Measurements from ENCODE around the gene NR5A2.
"Not testable (repeated sequence)": the region's sequence is repeated elsewhere in the genome, so short reads cannot be mapped to it uniquely, and the experiment has no call there.

NR5A2 gene

DNA sequence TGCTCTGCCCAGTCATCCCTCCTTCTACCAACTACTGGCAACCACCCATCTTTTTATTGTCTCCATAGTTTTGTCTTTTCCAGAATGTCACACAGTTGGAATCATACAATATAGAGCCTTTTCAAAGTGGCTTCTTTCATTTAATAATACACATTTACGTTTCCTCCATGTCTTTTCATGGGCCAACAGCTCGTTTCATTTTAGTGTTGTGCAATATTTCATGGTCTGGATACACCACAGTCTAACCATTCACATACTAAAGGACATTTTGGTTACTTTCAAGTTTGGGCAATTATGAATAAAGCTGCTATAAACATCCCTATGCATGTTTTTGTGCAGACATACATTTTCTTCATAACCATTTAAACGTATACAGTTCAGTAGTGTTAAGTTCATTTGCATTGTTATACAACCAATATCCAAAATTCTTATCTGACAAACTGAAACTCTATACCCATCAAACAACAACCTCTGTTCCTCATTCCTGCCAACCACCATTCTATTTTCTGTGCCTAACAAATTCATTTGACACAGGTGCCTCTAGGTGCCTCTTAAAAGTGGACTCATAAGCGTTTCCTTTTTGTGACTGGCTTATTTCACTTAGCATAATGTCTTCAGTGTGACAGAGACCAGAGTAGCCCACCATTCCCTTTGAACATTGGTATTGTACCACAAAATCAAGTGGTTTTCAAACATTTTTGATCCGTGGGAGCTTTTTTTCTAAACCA, 138.1 kb downstream of the NR5A2 start:
- no peak for DNase-seq (ENCODE audit: low spot score)

DNA sequence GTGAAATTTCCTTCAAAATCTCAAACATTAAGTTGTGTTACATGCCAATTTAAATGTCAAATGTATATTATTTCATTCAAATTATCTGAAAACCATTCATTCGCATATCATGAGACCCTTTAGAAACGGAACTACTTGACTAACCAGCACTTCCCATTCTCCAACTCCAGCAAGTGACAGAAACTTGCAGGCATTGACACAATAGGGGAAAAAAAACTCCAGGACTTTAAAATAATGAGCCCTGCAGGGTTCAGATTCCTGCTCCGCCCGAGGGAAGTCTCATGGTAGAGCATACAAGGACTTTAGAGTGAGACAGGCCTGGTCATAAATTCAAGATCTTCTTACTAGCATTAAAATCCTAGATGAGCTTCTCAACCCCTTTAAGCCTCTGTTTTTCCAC, 138.9 kb downstream of the NR5A2 start:
- DNase-seq (ENCODE audit: low spot score): no peak

DNA sequence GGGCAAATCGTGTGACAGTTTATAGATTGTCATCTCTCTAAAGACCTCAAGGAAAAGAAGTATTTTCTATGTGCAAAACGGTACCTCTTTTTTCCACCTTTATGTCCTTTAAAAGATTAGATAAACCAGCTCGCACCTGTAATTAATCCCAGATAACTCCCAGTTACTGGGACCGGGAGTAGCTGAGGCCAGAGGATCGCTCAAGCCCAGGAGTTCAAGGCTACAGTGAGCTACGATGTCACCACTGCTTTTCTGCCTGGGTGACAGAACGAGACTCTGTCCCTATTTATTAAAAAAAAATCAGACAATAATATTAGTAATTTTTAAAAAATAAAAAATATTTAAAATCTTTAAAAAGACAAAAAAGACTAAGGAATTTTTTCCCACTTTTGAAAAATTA, 141.4 kb downstream of the NR5A2 start:
- DNase-seq (ENCODE audit: low spot score): no peak

DNA sequence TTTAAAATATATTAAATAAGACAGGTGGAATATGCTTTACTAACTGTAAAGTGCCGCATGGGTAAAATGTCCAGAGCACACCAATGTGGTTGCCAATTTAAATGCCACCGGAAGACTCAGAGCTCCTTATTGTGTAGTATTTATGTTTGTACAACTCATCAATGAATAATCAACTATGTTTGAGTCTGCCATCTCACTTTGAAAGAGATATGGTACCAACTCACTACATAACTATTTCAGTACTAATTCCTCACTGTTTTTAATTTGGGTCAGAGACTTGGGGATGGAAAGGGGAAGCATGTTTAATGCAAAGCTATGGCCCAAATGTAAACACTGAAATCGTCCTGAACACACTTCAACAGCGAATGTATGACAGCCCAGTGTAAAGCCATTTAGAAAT, 144.8 kb downstream of the NR5A2 start:
- peak; percentile 17 for DNase-seq (ENCODE audit: low spot score)

DNA sequence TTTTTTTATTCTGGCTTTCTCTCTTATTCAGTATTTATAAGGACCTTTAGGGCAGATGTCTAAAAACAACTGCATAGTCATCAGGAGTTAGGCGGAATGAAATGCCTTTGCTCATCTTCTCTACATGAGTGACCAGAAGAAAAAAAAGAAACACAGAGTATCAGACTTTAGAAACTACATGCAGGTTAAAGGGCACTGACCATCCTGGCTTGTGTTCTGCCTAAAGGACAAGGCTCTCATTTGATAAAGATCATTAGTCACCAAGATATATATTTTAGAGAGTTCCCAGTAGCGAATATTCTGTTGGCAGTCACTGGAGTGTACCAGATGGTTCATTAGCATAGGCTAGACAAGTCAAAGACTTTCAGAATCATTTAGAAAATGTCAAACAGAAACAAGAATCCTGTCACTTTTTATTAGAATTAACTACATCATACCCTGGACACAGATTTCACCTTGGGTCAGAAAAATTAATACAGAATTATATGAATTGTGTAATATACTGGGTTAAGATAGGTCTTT, 145.6 kb downstream of the NR5A2 start:
- DNase-seq (ENCODE audit: low spot score): no peak

DNA sequence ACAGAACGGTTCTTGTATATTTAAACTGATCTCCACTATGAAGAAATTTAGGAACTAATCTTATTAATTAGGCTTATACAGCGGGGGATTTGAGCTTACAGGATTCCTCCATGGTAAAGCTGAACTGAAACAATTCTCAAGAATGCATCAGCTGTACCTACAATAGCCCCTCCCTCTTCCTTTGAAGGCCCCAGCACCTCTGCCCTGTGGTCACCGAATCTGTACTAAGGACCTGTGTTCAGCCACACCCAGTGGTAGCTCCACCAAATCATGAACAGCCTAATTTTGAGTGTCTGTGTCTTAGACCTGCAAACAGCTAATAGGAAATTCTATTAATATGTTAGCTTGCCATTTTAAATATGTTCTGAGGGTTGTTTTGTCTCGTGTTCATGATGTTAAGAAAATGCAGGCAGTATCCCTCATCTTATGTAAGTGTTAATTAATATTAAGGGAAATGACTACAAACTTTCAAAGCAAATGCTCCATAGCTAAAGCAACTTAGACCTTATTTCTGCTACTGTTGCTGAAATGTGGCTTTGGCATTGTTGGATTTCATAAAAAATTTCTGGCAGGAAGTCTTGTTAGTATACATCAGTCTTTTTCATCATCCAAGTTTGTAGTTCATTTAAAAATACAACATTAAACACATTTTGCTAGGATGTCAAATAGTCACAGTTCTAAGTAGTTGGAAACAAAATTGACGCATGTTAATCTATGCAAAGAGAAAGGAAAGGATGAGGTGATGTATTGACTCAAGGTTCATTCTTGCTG, 147.2 kb downstream of the NR5A2 start:
- no peak for DNase-seq (ENCODE audit: low spot score)

DNA sequence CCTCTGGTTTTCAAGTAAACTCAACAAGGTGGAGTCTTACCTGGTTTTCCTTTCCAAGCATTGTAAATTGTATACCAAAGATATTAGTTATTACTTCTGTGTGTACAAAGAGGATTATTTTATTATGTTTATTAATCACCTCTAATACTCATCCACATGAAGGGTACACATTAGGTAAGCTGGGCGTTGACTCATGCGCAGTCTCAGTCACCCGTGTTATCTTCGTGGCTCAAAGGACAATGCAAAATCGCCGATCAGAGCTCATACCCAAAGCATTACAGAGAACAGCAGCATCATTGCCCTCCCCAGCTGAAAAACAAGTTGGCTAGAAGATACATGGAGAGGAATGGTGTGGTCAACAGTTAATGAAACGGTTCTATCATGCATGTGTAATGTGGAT, 148.7 kb downstream of the NR5A2 start:
- DNase-seq (ENCODE audit: low spot score): peak; percentile 18

DNA sequence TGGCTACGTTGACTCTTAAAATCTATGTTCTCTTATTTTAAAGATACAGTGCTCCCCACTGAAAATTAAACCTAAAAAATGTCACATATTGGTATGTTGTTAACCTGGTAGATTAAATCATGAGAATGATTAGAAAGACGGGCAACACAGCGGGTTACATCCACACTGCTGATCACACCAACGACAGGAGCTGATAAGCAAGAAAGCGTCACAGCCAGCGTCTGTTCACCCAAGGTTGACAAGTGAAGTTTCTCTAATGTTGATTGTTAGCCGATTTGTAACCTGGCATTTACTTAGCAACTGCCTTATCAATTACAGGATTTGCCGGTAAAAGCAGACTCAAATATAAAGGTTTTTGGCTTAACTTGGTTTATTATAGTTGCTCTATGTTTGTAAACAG, 149.3 kb downstream of the NR5A2 start:
- DNase-seq (ENCODE audit: low spot score): no peak

DNA sequence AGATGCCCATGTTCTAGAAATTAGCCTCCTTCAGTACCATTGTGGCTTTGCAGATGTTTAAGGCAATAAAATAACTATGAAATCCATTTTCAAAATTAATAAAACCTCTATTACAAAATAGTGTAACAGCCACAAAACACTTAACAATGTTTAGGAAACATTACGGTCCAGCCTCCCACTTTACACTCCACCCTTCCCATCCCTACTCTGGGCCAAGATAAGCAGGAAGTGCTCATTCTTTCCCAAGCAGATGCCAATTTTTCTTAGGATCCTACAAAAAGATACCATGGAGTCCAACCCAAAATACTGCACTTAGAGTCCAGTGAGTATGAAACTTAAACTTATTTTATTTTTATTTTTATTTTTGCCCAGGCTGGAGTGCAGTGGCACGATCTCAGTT, 150.8 kb downstream of the NR5A2 start:
- DNase-seq (ENCODE audit: low spot score): no peak

DNA sequence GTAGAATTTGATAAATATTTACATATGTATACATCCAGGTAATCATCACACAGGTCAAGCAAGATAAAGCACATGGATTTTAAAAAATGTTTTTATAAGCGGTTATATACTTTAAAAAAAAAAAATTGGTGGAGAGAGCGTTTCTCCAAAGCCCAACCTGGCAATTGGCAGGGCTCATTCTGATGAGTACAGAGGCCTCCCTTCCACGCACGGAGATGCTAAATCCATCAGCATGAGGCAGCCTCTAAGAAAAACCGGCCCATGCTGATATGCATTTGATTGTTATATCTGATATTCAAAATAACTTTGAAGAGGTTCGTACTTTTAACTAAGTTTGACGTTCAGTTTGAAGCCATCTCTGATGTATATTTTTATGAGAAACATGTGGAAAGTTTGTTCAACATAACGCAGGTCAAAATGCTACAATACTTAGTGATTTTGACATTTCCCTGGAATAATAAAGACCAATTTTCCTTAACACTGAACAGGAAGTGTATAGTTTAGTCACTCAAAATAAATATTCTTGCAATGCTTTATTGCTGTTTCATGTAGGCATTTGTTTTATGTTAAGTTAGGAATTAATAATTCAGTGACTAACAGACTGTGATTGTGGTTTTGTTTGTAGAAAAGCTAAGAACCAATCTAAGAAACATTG, 151.7 kb downstream of the NR5A2 start:
- peak; percentile 7 for DNase-seq (ENCODE audit: low spot score)

DNA sequence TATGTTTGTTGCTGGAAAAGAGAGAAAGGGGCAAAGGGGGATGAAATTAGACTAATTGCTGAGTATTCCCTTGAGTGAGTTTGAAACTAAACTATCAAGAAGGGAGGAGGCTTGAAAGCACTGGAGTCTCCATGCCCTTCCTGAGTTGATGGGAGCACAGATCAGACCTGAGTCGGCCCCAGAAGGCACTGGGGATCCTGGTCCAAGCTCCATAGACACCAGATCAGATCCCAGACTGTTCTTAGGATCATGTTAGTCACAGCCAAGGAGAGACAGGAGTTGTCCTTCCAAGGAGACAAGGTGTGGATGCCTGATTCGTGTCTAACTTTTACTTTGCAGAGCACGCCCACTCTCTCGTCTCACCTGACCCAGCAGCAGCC, 152.3 kb downstream of the NR5A2 start:
- DNase-seq (ENCODE audit: low spot score): peak; percentile 4

DNA sequence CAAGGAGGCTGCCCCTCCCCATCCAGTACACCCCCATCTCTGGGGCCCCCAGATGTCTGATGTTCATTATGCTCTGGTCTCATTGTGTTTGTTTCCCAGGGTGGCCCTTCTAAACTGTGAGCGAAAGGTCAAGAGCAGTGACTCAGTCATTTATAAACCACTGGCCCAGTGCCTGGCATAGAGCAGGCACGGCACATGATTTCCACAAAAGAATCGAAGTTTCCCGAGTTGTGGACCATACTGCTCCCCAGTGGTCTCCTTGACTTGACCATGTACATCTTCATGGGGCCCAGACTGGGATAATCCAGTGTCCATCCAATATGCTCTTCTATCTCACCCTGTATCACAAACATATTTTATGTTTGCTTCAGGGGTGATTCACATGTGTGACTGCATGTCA, 153.3 kb downstream of the NR5A2 start:
- peak; percentile 29 for DNase-seq (ENCODE audit: low spot score)

DNA sequence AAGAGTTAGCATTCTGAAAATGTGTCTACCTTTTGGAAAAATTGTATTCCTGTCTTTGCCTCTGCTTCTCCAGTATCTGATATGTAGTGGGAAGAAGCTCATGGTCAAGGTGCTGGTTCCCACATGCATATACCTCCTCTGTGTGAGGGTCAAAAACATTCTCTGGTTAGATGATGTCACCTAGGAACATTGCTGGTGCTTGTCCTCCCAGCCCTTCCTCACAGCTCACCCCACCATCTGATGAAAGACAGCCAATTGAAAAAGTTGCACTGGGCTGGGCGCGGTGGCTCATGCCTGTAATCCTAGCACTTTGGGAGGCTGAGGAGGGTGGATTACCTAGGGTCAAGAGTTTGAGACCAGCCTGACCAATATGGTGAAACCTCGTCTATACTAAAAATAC, 154.4 kb downstream of the NR5A2 start:
- DNase-seq (ENCODE audit: low spot score): no peak

DNA sequence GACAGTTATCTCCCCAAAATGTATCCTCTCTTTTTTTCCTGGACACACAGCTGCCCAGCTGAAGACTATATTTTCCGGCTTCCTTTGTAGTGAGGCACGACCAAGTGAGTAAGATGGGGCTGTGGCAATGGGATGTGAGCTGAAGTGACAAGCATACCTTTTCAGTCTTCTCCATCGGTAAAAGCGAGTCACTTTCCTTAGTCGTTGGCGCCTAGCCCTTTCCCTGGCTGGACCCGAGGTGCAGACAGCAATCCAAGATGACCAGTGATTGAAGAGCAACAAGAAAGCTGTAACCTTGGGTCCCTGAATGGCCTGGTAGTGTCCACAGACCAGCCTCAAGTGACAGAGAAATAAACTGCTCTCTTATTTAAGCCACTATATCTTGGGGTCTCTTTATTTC, 155.2 kb downstream of the NR5A2 start:
- peak; percentile 10 for DNase-seq (ENCODE audit: low spot score)

DNA sequence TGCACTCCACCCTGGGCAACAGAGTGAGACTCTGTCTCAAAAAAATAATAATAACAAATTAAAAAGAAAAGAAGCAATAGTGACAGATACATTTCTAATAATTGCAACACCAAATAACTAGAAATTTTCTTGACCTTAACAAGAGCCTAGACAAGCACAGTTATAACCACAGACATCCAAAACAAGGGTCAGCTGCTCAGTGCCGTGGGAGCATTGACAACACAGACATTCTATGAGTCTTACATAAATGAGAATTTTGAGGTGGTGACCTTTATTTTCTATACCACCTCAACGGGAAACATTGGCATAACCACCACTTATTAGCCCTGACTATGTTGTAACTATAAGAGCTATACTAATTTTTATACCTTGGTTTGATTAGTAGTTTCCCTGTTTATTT, 156.1 kb downstream of the NR5A2 start:
- DNase-seq (ENCODE audit: low spot score): no peak

DNA sequence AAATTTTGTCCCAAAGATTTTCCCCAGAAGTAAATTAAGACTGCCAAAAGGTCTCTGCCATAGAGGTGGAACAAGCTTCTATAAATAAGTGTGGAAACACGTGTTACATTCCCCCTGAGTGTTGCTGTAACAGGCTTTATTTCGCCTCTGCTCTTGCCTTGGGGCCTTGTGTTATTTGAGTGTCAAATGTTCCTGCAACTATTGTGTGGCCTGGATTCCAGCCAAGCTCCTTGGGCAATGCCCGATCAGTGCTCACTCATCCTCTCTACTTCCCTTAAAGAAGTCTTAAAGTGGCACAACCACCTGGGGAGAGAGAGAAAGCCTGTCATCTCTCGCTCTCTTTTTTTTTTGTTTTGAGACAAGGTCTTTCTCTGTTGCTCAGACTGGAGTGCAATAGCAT, 156.7 kb downstream of the NR5A2 start:
- DNase-seq (ENCODE audit: low spot score): peak; percentile 89

DNA sequence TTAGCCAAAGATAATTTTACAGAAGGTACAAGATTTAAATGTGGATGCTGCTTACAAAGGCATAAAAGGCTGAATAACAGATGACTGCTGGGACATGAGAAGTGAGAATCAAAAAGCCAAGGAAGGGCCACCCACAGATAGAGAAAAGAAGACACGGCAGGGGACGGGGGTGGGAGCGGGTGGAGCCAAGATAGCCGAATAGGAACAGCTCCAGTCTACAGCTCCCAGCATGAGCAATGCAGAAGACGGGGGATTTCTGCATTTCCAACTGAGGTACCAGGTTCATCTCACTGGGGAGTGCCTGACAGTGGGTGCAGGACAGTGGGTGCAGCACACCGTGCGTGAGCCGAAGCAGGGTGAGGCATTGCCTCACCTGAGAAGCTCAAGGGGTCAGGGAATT, 157.7 kb downstream of the NR5A2 start:
- not testable (repeated sequence) for DNase-seq (ENCODE audit: low spot score)

DNA sequence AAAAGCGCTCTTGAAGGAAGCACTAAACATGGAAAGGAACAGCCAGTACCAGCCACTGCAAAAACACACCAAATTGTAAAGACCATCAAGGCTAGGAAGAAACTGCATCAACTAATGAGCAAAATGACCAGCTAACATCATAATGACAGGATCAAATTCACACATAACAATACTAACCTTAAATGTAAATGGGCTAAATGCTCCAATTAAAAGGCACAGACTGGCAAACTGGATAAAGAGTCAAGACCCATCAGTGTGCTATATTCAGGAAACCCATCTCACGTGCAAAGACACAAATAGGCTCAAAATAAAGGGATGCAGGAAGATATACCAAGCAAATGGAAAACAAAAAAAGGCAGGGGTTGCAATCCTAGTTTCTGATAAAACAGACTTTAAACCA, 159.8 kb downstream of the NR5A2 start:
- DNase-seq (ENCODE audit: low spot score): not testable (repeated sequence)

DNA sequence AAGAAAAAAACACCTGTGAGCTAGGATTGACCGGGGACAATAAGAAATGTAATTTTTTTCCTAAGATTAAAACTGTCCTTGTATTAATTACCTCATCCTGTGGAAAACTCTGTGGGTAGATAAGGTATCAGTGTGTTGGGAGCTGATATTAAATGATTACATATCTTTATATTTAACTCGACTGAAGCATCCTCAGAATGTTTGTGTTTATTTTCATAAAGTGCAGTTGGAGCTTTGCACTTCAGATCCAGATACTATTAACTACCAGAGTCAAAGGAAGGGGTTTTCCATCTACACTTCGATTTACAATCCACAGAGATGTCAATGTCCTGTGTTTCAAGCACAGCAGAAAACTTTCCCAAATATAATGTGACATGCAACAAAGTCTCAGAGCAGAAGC, 164.5 kb downstream of the NR5A2 start:
- DNase-seq (ENCODE audit: low spot score): no peak

DNA sequence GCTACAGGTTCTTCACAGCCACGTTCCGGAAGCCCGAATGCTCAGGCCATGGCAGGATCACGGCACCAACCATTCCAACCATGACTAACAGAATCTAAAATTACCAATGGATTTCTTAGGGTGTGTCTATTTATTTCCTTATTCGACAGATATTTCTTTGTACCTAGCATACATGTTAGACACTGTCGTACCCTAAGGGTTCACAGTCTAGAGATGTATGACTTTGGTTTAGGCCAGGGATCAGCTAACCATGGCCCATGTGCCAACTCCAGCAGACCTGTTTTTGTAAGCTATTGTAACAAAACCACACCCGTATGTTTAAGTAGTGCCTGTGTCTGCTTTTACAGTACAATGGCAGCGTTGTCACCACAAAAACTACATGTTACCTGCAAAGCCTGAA, 167.0 kb downstream of the NR5A2 start:
- DNase-seq (ENCODE audit: low spot score): no peak

DNA sequence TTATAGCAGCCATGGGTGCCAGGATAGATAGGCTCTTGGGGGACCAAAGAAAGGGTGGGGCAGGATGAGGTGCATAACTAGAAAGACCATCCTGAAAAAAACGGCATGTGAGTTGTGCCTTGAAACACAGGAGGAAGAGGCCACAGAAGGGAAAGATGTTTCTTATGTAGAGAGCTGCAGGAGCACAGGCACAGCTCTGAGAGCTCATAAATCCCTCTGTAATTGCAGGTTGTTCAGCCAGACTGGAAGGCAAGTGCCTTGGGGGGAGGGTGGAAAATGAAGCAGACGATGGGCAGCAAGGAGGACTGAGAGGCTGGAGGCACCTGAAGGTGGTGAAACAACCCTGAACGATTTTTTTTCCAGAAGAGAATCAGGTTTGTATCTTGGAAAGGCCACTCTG, 170.7 kb downstream of the NR5A2 start:
- DNase-seq (ENCODE audit: low spot score): no peak

DNA sequence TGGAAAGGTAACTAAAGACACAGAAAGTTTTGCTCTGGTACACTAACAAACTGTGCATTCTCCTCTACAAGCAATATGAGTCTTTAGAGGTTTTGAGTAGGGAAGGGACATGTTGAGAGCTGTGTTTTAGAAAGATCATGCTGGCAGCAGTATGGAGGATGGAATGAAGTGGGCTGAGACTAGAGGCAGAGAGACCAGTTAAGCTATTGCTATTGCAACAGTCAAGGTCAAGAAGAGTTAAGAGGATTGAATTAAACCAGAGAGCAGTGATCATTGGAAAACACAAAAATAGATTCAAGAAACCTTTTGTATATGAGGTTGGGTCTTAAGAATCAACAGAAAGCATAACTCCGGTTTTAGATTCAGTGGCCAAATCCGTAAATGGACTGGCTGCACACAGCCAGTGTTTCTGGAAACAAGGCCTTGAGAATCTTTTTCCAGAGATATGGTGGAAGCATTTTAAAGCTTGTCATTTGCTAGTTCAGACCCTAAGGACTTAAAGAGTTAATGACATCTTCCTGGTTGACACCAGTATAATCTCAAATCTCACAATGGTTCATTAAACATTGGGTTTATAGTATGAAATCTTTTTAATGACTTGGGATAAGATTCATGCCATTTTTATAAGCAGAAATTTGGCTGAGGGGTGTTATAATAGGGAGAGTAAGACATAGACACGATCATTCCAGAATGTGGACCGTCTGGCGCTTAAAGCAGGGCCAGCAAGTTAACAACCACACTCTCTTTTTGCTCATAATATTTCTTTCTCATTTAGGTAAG, 177.9 kb downstream of the NR5A2 start:
- no peak for DNase-seq (ENCODE audit: low spot score)
